HG02973 (cell line): ENCODE results near the gene CELA1.
"Not testable (repeated sequence)": the region's sequence is repeated elsewhere in the genome, so short reads cannot be mapped to it uniquely, and the experiment has no call there.

Experiments used
- ATAC-seq: cut with Tn5 transposase; IDR thresholded peaks from one replicate; pipeline ENCODE4 v1.9.1; 2021; ENCODE audit warnings: moderate library complexity; ENCODE audit not compliant: unreplicated experiment

CELA1 gene

DNA sequence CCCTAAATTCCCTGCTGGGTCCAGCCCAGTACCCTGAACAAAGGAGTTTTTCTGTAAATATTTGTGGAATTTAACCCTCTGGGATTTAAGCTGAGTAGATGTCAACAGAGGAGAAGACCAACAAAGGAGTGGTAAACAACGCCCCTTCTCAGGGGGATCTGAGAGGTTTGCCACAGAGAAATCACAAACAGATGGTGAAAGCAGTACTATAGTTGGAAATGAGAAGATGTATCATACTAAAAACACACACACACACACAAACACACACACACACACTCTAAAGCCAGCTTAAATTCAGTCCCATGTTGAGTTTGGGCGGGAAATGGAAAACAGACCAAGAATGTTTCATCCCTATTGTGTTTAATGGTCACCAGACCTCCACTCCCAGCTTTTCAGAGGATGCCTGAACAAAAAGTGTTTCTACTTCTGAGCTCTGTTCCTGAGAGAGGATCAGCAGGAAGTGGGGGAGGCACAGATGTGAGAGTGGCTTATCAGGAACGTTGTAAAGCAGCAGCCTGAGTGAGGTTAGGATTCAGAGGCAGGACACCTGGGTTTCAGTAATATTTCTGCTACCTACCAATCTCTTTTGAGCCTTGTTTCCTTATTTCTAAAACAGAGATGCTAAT, 25.7 kb downstream of the CELA1 start:
- no peak for ATAC-seq

- ATAC-seq: no peak
These were observed 26.2 kb downstream of the CELA1 start for GRCh38 chr12:51320311-51320694.

DNA sequence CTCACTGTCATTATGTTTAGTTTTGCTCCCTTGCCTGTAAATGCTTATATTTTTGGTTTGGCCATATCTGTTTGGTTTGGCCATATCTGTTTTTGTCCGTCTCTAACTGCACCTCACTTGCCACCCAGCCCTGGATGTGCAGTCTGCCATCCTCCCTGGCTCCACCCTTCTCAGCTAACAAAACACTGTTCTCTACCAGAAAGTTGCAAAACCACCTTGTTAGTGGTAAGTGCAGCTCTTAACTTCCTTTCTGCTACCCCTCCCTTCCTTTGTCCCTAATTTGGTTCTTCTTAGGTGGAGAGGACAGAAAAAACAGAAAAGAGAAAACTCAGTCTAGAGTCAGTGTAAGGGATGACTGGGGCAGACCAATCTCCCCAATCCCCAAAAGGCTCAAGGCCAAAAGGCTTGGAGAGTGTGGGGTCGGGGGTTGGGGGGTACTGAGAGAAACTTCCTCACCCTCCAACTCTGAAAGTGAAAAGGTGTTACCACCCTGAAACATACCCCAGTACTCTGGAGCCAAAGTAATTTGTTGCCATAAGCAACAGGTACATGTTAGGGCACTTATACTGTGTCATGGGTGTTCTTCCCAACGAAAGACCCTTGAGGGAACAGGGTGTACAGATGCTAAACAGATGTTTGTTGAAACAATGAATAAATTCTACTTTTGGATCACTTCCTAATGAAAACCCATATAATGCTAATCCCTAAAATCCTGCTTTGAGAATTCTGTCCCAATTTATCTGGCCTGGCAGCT, 27.5 kb downstream of the CELA1 start:
- no peak for ATAC-seq

DNA sequence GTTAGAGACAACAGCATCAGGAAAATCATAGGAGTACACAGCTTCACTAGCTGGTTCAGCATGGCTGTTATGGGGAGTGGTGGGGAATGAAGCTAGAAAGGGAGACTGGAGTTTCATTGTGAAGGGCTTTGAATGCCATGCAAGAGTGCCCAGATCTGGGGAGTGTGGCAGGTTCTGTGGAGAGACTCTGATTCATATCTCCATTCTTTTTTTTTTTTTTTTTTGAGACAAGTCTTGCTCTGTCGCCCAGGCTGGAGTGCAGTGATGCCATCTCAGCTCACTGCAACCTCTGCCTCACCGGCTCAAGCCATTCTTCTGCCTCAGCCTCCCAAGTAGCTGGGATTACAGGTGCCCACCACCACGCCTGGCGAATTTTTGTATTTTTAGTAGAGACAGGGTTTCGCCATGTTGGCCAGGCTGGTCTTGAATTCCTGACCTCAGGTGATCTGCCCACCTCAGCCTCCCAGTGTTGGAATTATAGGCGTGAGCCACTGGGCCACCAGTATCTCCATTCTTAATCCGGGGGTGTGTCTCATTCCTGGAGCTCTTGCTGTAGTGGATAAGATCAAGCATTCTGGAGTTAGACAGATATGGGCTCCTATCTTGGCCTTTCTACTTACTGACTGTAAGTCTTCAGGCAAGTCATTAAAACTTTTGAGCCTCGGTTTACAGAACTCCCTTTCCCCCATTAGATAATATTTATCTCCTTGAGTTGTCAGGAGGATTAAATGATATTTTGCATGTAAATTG, 28.2 kb downstream of the CELA1 start:
- ATAC-seq: not testable (repeated sequence)

GRCh38 chr12:51311389-51311788, 35.1 kb downstream of the CELA1 start:
- no peak for ATAC-seq

GRCh38 chr12:51307655-51308593, 38.6 kb downstream of the CELA1 start:
- ATAC-seq: no peak

DNA sequence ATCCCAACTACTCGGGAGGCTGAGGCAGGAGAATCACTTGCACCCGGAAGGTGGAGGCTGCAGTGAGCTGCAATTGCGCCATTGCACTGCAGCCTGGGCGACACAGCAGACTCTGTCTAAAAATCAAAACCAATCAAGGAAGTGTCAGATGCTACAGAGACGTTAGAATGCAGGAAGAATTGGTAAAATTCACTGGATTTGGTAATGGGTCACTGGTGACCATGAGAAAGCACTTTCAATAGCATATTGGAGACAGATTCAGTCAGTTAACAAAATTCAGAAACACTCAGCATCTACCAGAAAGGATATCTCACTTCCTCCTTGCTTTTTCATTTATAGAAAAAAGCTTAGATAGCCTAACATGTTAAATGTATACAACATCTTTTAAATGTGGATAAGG, 40.0 kb downstream of the CELA1 start:
- ATAC-seq: no peak

DNA sequence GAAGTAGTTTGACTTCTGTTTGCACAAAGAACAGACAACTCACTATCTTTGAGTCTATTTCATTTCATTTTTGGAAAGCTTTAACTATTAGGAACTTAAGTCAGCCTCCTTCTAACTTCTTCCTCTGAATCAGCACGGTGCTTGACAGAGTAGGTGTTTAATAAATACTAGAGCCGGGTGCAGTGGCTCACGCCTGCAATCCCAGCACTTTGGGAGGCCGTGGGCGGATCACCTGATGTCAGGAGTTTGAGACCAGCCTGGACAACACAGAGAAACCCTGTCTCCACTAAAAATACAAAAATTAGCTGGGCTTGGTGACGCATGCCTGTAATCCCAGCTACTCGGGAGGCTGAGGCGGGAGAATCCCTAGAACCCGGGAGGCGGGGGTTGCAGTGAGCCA, 45.7 kb downstream of the CELA1 start:
- ATAC-seq: not testable (repeated sequence)

DNA sequence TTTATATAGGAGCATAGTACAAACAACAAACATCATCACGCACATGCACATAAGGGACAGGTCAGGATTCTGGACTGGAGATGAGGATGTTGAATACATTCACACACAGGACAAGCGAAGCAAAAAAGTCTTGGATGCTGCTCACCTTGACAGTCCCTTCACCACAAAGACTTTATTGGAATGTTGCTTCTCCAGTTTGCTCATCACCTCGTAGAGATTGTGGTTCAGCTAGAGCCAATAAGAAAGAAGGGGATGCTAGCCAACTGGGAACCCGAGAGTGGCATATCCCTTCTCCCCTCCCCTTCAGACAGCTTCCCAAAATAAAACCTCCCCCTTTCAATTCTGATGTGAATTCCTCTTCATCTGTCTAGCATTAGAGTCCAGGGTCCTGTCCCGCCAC, 50.8 kb downstream of the CELA1 start:
- ATAC-seq: no peak

DNA sequence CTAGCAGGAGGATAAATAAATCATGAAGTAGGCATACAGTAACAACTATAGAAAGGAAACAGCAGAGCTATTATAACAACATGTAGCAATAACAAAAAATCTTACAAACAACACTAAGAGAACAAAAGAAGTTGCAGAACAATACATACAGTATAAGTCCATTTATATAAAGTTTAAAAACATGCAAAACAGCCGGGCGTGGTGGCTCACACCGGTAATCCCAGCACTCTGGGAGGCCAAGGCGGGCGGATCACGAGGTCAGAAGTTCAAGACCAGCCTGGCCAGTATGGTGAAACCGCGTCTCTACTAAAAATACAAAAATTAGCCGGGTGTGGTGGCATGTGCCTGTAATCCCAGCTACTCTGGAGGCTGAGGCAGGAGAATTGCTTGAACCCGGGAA, 52.4 kb downstream of the CELA1 start:
- not testable (repeated sequence) for ATAC-seq

GRCh38 chr12:51293696-51294095, 52.8 kb downstream of the CELA1 start:
- ATAC-seq: no peak

DNA sequence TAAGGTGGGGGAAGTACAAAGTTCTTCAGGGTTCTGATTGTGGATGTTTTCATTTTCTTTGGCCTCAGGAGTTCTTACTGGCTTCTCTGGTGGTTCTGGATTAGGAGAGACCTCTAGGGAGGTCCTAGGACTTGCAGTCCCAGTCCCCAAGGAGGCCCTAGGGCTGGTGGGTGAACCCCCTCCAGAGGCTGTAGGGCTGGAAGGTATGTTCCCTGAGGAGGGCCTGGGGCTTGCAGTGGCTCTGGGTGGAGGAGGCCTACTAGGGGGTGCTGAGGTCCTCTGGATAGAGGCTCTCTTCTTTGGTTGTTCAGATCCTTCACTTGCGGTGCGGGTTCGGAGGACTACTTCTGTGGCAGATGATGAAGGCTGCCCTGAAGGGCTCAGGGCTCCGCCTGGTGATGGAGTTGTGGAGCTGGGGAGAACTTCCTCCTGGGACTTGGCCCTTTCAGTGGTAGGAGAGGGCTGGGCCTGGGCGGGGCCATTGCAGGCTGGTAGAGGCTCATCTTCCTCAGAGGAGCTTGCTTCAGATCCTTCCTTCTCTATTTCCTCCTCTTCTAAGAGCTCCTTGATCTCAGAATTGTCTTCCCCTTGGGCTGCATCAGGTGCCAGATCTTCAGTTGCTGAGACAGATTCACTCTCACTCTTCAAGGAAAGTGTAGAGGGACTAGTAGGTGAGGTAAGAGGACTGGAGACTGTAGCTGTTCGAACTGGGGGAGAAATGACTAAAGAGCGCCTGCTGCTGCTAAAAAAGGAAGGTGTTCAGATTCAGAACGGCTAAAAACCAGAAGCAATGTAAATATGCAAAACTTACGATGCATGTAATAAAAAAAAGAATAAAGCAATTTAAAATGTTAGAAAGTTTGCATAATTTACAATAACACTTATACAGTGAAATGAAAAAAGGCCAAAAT, 54.6 kb downstream of the CELA1 start:
- ATAC-seq: not testable (repeated sequence)

- no peak for ATAC-seq
These were observed 60.6 kb downstream of the CELA1 start for GRCh38 chr12:51285843-51286242.

GRCh38 chr12:51281202-51281924, 65.1 kb downstream of the CELA1 start:
- no peak for ATAC-seq
